HG03460 (cell line): Measurements from ENCODE around the gene PIP5K1B.

Source experiments
- ATAC-seq: cut with Tn5 transposase; IDR thresholded peaks from one replicate; pipeline ENCODE4 v1.9.1; 2021; ENCODE audit not compliant: unreplicated experiment

PIP5K1B gene

GRCh38 chr9:68706363-68707201, 1.5 kb downstream of the PIP5K1B start:
- ATAC-seq = peak; percentile 36

GRCh38 chr9:68707801-68708488, 2.9 kb downstream of the PIP5K1B start:
- ATAC-seq = no peak

GRCh38 chr9:68708513-68708912, 3.5 kb downstream of the PIP5K1B start:
- ATAC-seq = peak; percentile 17

GRCh38 chr9:68709291-68710110, 4.5 kb downstream of the PIP5K1B start:
- no peak for ATAC-seq

GRCh38 chr9:68710111-68710471, 5.1 kb downstream of the PIP5K1B start:
- ATAC-seq = no peak

- ATAC-seq = no peak
Measured at GRCh38 chr9:68711281-68711680, 6.2 kb downstream of the PIP5K1B start.

GRCh38 chr9:68711932-68712331, 6.9 kb downstream of the PIP5K1B start:
- ATAC-seq = no peak

GRCh38 chr9:68714416-68715180, 9.6 kb downstream of the PIP5K1B start:
- no peak for ATAC-seq

- no peak for ATAC-seq
Measured at GRCh38 chr9:68715181-68715456, 10.1 kb downstream of the PIP5K1B start.

GRCh38 chr9:68717552-68718443, 12.8 kb downstream of the PIP5K1B start:
- no peak for ATAC-seq

GRCh38 chr9:68719847-68720246, 14.8 kb downstream of the PIP5K1B start:
- no peak for ATAC-seq

- ATAC-seq = no peak
Measured at GRCh38 chr9:68720656-68721313, 15.7 kb downstream of the PIP5K1B start.

- ATAC-seq = no peak
Measured at GRCh38 chr9:68721666-68722330, 16.8 kb downstream of the PIP5K1B start.

GRCh38 chr9:68725070-68725469, 20.0 kb downstream of the PIP5K1B start:
- no peak for ATAC-seq

GRCh38 chr9:68726489-68726888, 21.4 kb downstream of the PIP5K1B start:
- no peak for ATAC-seq

GRCh38 chr9:68727636-68728035, 22.6 kb downstream of the PIP5K1B start:
- no peak for ATAC-seq

GRCh38 chr9:68728731-68729130, 23.7 kb downstream of the PIP5K1B start:
- peak; percentile 68 for ATAC-seq

GRCh38 chr9:68730570-68731235, 25.7 kb downstream of the PIP5K1B start:
- ATAC-seq = no peak
